Right lobe of liver (tissue), 6 donors: ENCODE measurements around the gene FNDC3B. TPM values are rescaled to one million over a fixed set of nuclear protein-coding genes. Genes with fewer than 3 reads are reported as not detected.
A peak's percentile ranks its signal among the peaks of the same experiment; 100 is the strongest.

Source experiments
- ATAC-seq, 4 donors: fragments of 200-7000 bp; cut with Tn5 transposase; one replicate each; pipeline ENCODE4 v1.9.1; 2020; ENCODE audit warnings: mild to moderate bottlenecking in 4 of 4, moderate library complexity in 4 of 4
- DNase-seq, 3 donors: peaks; one replicate each; pipeline ENCODE4 v3.0.0-alpha.2; 2020
- H3K27ac ChIP-seq, 3 donors: fragments of 200-600 bp; one replicate each; pipeline ENCODE4 v1.8.0; 2022
- H3K27me3 ChIP-seq, 2 donors: fragments of 200-600 bp; one replicate each; pipeline ENCODE4 v1.8.0; 2022
- H3K36me3 ChIP-seq, 4 donors: fragments of 200-600 bp; sonication (generic) in 1 of 4; one replicate each; pipeline versions ENCODE4 v1.5.1 to v1.8.0; 2017 to 2022; ENCODE audit warnings: control low read depth in 1 of 4
- H3K4me1 ChIP-seq, 4 donors: fragments of 200-600 bp; sonication (generic) in 1 of 4; one replicate each; pipeline versions ENCODE4 v1.5.1 to v1.8.0; 2017 to 2022; ENCODE audit warnings: control low read depth in 1 of 4
- H3K4me3 ChIP-seq, 3 donors: fragments of 200-600 bp; one replicate each; pipeline ENCODE4 v1.8.0; 2022
- H3K9me3 ChIP-seq, 4 donors: fragments of 200-600 bp; sonication (generic) in 1 of 4; one replicate each; pipeline versions ENCODE4 v1.5.1 to v1.8.0; 2017 to 2022; ENCODE audit warnings: control low read depth in 1 of 4
- CTCF ChIP-seq, 4 donors: fragments of 200-600 bp in 3 of 4; fragments of 450-650 bp in 1 of 4; IDR thresholded peaks; one replicate each; pipeline versions ENCODE4 v1.5.1 to v1.8.0; 2016 to 2022; ENCODE audit warnings: antibody characterized with exemption in 4 of 4, mild to moderate bottlenecking in 2 of 4
- POLR2A ChIP-seq: fragments of 450-650 bp; IDR thresholded peaks from one replicate; pipeline ENCODE4 v1.6.1; 2017; ENCODE audit warnings: antibody characterized with exemption, mild to moderate bottlenecking
- WGBS: methylation state at CpG from one replicate; pipeline ENCODE4 v1.1.6; 2018; ENCODE audit warnings: low coverage, low lambda C conversion rate; ENCODE audit not compliant: insufficient coverage; ENCODE audit errors: missing lambda C conversion rate; 5-methylcytosine and 5-hydroxymethylcytosine counted together
- intact Hi-C, 2 donors: fragments of 100-400 bp; cut with DNase I; formaldehyde crosslinking; loops; one replicate each; pipeline versions ENCODE4 v1.11.2 to v1.14.1; 2022
- total RNA-seq, 6 experiments: library from RNA; depleted of rRNA in 2 of 6; stranded (reverse); fragments of >200 nt in 2 of 6; fragmentation: NEBNext Ultra II Directional in 3 of 6; extraction: Animal tissue kit (Norgen Biotek cat#: 25700) in 3 of 6; gene quantifications; one replicate each; pipeline versions ENCODE4 v1.1.0 to v1.2.4, GENCODE V29; 2016 to 2023
- donor health status: DM: no; HTN: yes; CAD: no.
- donor health status: DM: no; HTN: no; CAD: no.
- donor health status: DM: no; HTN: no; CAD: no.
- donor health status: DM: no; HTN: yes; CAD: no.
- donor health status: DM: no; HTN: yes; CAD: no.

FNDC3B gene
- total RNA-seq, 6 experiments from 2014 or later, result 40.2 to 184 (median 63.5) TPM

GRCh38 chr3:172441581-172441980, 402.2 kb downstream of the FNDC3B start:
- ATAC-seq, result no peak

GRCh38 chr3:172442606-172443005, 403.2 kb downstream of the FNDC3B start:
- no peak overlapping the region for H3K4me3 ChIP-seq
- no peaks in the 10 kb centered on the region for H3K36me3 ChIP-seq
- TF ChIP-seq POLR2A, result no peak
- no peak for TF ChIP-seq CTCF (IDR thresholded peaks at IDR 0.05)
- no peaks in the 10 kb centered on the region for H3K4me1 ChIP-seq
- H3K27me3 ChIP-seq, result no peaks in the 10 kb centered on the region
- no peak overlapping the region for H3K27ac ChIP-seq
- H3K9me3 ChIP-seq, result peaks cover 0 to 4% (median 0%) of the 10 kb centered on the region in 4 donors
- DNase-seq (no peak), ATAC-seq (no peak)
- 50% methylated on average over 1 of the region's 1 CpG for WGBS
- intact Hi-C loops, result no loop called here

More at GRCh38 chr3:172441581-172441980, 402.2 kb downstream of the FNDC3B start:
- no peaks in the 10 kb centered on the region for H3K27me3 ChIP-seq
- 53% methylated on average over 5 of the region's 5 CpGs for WGBS
- TF ChIP-seq CTCF (IDR thresholded peaks at IDR 0.05), result no peak
- no peak for TF ChIP-seq POLR2A
- H3K9me3 ChIP-seq, result peaks cover 0 to 4% (median 0%) of the 10 kb centered on the region in 4 donors
- H3K36me3 ChIP-seq, result no peaks in the 10 kb centered on the region
- no peaks in the 10 kb centered on the region for H3K4me1 ChIP-seq
- no peak for DNase-seq
- intact Hi-C loops, result no loop called here
- no peak overlapping the region for H3K4me3 ChIP-seq
- no peak overlapping the region for H3K27ac ChIP-seq

- DNase-seq, result no peak
- peaks cover 0 to 9% of the 10 kb centered on the region in 2 donors for H3K27me3 ChIP-seq
- H3K9me3 ChIP-seq, result peaks cover 0 to 4% (median 0%) of the 10 kb centered on the region in 4 donors
- H3K27ac ChIP-seq, result no peak overlapping the region
- TF ChIP-seq POLR2A (no peak), CTCF (IDR thresholded peaks at IDR 0.05) (no peak)
- H3K36me3 ChIP-seq, result no peaks in the 10 kb centered on the region
- 62% methylated on average over 6 of the region's 6 CpGs for WGBS
- ATAC-seq, result peak in 2 of 4 donors; percentile 34 to 59
- no peak overlapping the region for H3K4me3 ChIP-seq
- no peaks in the 10 kb centered on the region for H3K4me1 ChIP-seq
- intact Hi-C loops, result no loop called here
Measured at GRCh38 chr3:172444821-172445220, 405.4 kb downstream of the FNDC3B start.

- Histone ChIP-seq H3K9me3 (peaks cover 0 to 4% (median 0%) of the 10 kb centered on the region in 4 donors), H3K27ac (no peak overlapping the region), H3K36me3 (no peaks in the 10 kb centered on the region), H3K4me3 (no peak overlapping the region), H3K4me1 (no peaks in the 10 kb centered on the region), H3K27me3 (peaks cover 0 to 11% of the 10 kb centered on the region in 2 donors)
- intact Hi-C loops, result no loop called here
- DNase-seq, result no peak
- WGBS, result 60% methylated on average over 3 of the region's 3 CpGs
- TF ChIP-seq POLR2A (no peak), CTCF (IDR thresholded peaks at IDR 0.05) (no peak)
- ATAC-seq, result no peak
Measured at GRCh38 chr3:172446198-172446597, 406.8 kb downstream of the FNDC3B start.
